Hepatocyte (in vitro differentiated cells): ENCODE results near the gene FBH1. TPM values are rescaled to one million over a fixed set of nuclear protein-coding genes. Genes with fewer than 3 reads are reported as not detected.
"Not testable (repeated sequence)": the region's sequence is repeated elsewhere in the genome, so short reads cannot be mapped to it uniquely, and the experiment has no call there.

ENCODE experiments used
- DNase-seq: peaks from one replicate; pipeline ENCODE4 v3.0.0-alpha.2; 2016; ENCODE audit warnings: low spot score
- H2AFZ ChIP-seq: fragments of 200-600 bp; sonication (generic); 2 replicates; pipeline ENCODE4 v1.6.0; 2016; ENCODE audit warnings: antibody characterized with exemption, mild to moderate bottlenecking
- H3K27ac ChIP-seq: fragments of 200-600 bp; sonication (generic); 2 replicates; pipeline ENCODE4 v1.5.1; 2016; ENCODE audit warnings: mild to moderate bottlenecking
- H3K27me3 ChIP-seq: fragments of 200-600 bp; sonication (generic); 2 replicates; pipeline ENCODE4 v1.6.1; 2016
- H3K36me3 ChIP-seq: fragments of 200-600 bp; sonication (generic); replicated peaks from 2 replicates; pipeline ENCODE4 v1.5.1; 2016; ENCODE audit warnings: low read depth; ENCODE audit not compliant: insufficient read depth
- H3K4me1 ChIP-seq: fragments of 200-600 bp; sonication (generic); 2 replicates; pipeline ENCODE4 v1.5.1; 2016; ENCODE audit warnings: mild to moderate bottlenecking, moderate library complexity; ENCODE audit not compliant: insufficient read depth
- H3K4me2 ChIP-seq: fragments of 200-600 bp; sonication (generic); 2 replicates; pipeline ENCODE4 v1.6.0; 2016
- H3K4me3 ChIP-seq: fragments of 200-600 bp; sonication (generic); 2 replicates; pipeline ENCODE4 v1.5.1; 2016; ENCODE audit warnings: mild to moderate bottlenecking
- H3K79me2 ChIP-seq: fragments of 200-600 bp; sonication (generic); 2 replicates; pipeline ENCODE4 v1.6.0; 2017; ENCODE audit warnings: mild to moderate bottlenecking
- H3K9me2 ChIP-seq: fragments of 200-600 bp; sonication (generic); replicated peaks from 2 replicates; pipeline ENCODE4 v1.6.0; 2017; ENCODE audit warnings: mild to moderate bottlenecking; ENCODE audit not compliant: insufficient read depth
- H3K9me3 ChIP-seq: fragments of 200-600 bp; sonication (generic); 2 replicates; pipeline ENCODE4 v1.5.1; 2016; ENCODE audit warnings: low read depth, mild to moderate bottlenecking
- H4K20me1 ChIP-seq: fragments of 200-600 bp; sonication (generic); 2 replicates; pipeline ENCODE4 v1.6.0; 2016; ENCODE audit warnings: mild to moderate bottlenecking; ENCODE audit not compliant: insufficient read depth, poor library complexity, severe bottlenecking
- EZH2 ChIP-seq: fragments of 200-600 bp; sonication (generic); IDR thresholded peaks from 2 replicates; pipeline ENCODE4 v1.6.1; 2016; ENCODE audit warnings: antibody characterized with exemption, mild to moderate bottlenecking, borderline replicate concordance
- EZH2phosphoT487 ChIP-seq: fragments of 200-600 bp; sonication (generic); IDR thresholded peaks from one replicate; pipeline ENCODE4 v1.6.1; 2018; ENCODE audit warnings: antibody characterized with exemption, mild to moderate bottlenecking, low read depth, moderate library complexity; ENCODE audit not compliant: unreplicated experiment, severe bottlenecking
- WGBS: methylation state at CpG from one replicate; pipeline ENCODE4 v1.1.6; 2016; ENCODE audit warnings: low lambda C conversion rate; ENCODE audit errors: missing lambda C conversion rate; 5-methylcytosine and 5-hydroxymethylcytosine counted together
- polyA plus RNA-seq: library from polyadenylated mRNA; unstranded; fragments of >200 nt; fragmentation: Nextera tagmentation; extraction: Ambion mirVana; gene quantifications from 2 replicates; pipeline ENCODE4 v1.2.1, GENCODE V29; 2016
- total RNA-seq: library from RNA; depleted of rRNA; stranded (reverse); fragments of >200 nt; gene quantifications from 2 replicates; pipeline ENCODE4 v1.2.3, GENCODE V29; 2014
- TF ChIP-seq, protein P1 (sequence below): fragments of 200-600 bp; sonication (generic); IDR thresholded peaks from 2 replicates; pipeline ENCODE4 v1.5.1; 2016; ENCODE audit warnings: antibody characterized with exemption, mild to moderate bottlenecking; ENCODE audit not compliant: poor library complexity

Gene FBH1
- total and polyA plus RNA-seq, 2 experiments from 2014 or later, result 66.4 to 80.3 TPM

DNA sequence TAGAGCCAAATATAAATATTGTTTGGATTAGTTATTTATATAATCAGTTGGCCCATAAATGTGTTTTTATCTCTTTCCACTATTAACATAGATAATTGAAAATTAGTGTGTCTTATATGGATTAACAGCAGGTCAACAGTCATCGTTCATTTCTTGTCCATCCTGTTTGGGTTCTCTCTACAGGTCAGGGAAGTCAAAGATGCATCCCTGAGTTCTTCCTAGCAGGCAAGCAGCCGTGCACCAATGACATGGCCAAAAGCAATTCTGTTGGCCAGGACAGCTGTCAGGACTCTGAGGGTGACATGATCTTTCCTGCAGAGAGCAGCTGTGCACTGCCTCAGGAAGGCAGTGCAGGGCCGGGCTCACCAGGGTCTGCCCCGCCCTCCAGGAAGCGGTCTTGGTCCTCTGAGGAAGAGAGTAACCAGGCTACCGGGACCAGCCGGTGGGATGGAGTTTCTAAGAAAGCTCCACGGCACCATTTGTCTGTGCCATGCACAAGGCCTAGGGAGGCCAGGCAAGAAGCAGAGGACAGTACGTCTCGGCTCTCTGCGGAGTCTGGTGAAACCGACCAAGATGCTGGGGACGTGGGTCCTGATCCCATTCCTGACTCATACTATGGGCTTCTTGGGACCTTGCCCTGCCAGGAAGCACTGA is 15.9 kb downstream of the FBH1 start:
- WGBS, result 92% methylated on average over 13 of the region's 13 CpGs
- TF ChIP-seq, protein P1, sequence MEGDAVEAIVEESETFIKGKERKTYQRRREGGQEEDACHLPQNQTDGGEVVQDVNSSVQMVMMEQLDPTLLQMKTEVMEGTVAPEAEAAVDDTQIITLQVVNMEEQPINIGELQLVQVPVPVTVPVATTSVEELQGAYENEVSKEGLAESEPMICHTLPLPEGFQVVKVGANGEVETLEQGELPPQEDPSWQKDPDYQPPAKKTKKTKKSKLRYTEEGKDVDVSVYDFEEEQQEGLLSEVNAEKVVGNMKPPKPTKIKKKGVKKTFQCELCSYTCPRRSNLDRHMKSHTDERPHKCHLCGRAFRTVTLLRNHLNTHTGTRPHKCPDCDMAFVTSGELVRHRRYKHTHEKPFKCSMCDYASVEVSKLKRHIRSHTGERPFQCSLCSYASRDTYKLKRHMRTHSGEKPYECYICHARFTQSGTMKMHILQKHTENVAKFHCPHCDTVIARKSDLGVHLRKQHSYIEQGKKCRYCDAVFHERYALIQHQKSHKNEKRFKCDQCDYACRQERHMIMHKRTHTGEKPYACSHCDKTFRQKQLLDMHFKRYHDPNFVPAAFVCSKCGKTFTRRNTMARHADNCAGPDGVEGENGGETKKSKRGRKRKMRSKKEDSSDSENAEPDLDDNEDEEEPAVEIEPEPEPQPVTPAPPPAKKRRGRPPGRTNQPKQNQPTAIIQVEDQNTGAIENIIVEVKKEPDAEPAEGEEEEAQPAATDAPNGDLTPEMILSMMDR, result no peak
- TF ChIP-seq EZH2phosphoT487 (no peak), EZH2 (no peak)

GRCh38 chr10:5906651-5907050 is 16.6 kb downstream of the FBH1 start:
- H3K4me1 ChIP-seq, result no peaks in the 10 kb centered on the region
- H3K79me2 ChIP-seq, result peaks cover 33% of the 10 kb centered on the region
- H3K36me3 ChIP-seq, result no peaks in the 10 kb centered on the region
- H3K4me2 ChIP-seq, result no peak overlapping the region
- H2AFZ ChIP-seq, result no peak overlapping the region
- H3K9me3 ChIP-seq, result no peaks in the 10 kb centered on the region
- no peak overlapping the region for H3K27ac ChIP-seq
- H3K4me3 ChIP-seq, result no peak overlapping the region
- no peaks in the 10 kb centered on the region for H4K20me1 ChIP-seq
- WGBS, result 79% methylated on average over 5 of the region's 5 CpGs
- no peak for DNase-seq
- TF ChIP-seq EZH2, result no peak
- TF ChIP-seq EZH2phosphoT487, result no peak
- H3K27me3 ChIP-seq, result no peaks in the 10 kb centered on the region
- no peaks in the 10 kb centered on the region for H3K9me2 ChIP-seq

More for the DNA sequence above, 15.9 kb downstream of the FBH1 start:
- no peaks in the 10 kb centered on the region for H3K27me3 ChIP-seq
- no peaks in the 10 kb centered on the region for H3K36me3 ChIP-seq
- no peaks in the 10 kb centered on the region for H3K4me1 ChIP-seq
- H3K9me2 ChIP-seq, result no peaks in the 10 kb centered on the region
- peaks cover 36% of the 10 kb centered on the region for H3K79me2 ChIP-seq
- H2AFZ ChIP-seq, result no peak overlapping the region
- no peaks in the 10 kb centered on the region for H4K20me1 ChIP-seq
- no peak overlapping the region for H3K27ac ChIP-seq
- H3K9me3 ChIP-seq, result no peaks in the 10 kb centered on the region
- DNase-seq, result no peak
- H3K4me2 ChIP-seq, result no peak overlapping the region
- H3K4me3 ChIP-seq, result no peak overlapping the region

GRCh38 chr10:5908676-5909075 is 18.6 kb downstream of the FBH1 start:
- H3K4me3 ChIP-seq, H3K9me3 ChIP-seq, H3K9me2 ChIP-seq, H4K20me1 ChIP-seq, H3K36me3 ChIP-seq, DNase-seq, H3K27ac ChIP-seq, H3K4me2 ChIP-seq, H2AFZ ChIP-seq, H3K27me3 ChIP-seq, H3K4me1 ChIP-seq: not testable (repeated sequence)
- peaks cover 21% of the 10 kb centered on the region for H3K79me2 ChIP-seq
- 92% methylated on average over 7 of the region's 7 CpGs for WGBS

- TF ChIP-seq EZH2phosphoT487 (no peak), EZH2 (no peak)
- TF ChIP-seq, protein P1, result no peak
- H3K4me3 ChIP-seq, result no peak overlapping the region
- no peak overlapping the region for H3K4me2 ChIP-seq
- H3K9me2 ChIP-seq, result no peaks in the 10 kb centered on the region
- no peaks in the 10 kb centered on the region for H3K4me1 ChIP-seq
- H3K27ac ChIP-seq, result no peak overlapping the region
- H3K9me3 ChIP-seq, result no peaks in the 10 kb centered on the region
- 96% methylated on average over 17 of the region's 18 CpGs for WGBS
- no peaks in the 10 kb centered on the region for H4K20me1 ChIP-seq
- no peaks in the 10 kb centered on the region for H3K36me3 ChIP-seq
- H3K79me2 ChIP-seq, result peaks cover 11% of the 10 kb centered on the region
- H3K27me3 ChIP-seq, result no peaks in the 10 kb centered on the region
- DNase-seq, result no peak
- H2AFZ ChIP-seq, result no peak overlapping the region
Observed at GRCh38 chr10:5910323-5911100, 20.5 kb downstream of the FBH1 start.
